Spleen (tissue), 7 donors: ENCODE results near the gene PNN.
"Not testable (repeated sequence)": the region's sequence is repeated elsewhere in the genome, so short reads cannot be mapped to it uniquely, and the experiment has no call there.

Experiments used
- CTCF ChIP-seq, 11 experiments: fragments of 200-600 bp in 7 of 11; fragments of 450-650 bp in 4 of 11; sonication (generic) in 4 of 11; IDR thresholded peaks in 8 of 11; conservative IDR thresholded peaks in 3 of 11; 1 replicate in 7 of 11; 2 replicates in 4 of 11; pipeline versions ENCODE4 v1.4.0 to v1.8.0; 2016 to 2021; ENCODE audit warnings: antibody characterized with exemption in 11 of 11, inconsistent platforms in 4 of 11, mild to moderate bottlenecking in 1 of 11
- POLR2AphosphoS5 ChIP-seq, 3 donors: sonication (generic); formaldehyde crosslinking; IDR thresholded peaks; one replicate each; pipeline ENCODE4 v1.5.1; 2017; ENCODE audit warnings: antibody characterized with exemption in 3 of 3
- donor health status: DM: no; HTN: no; CAD: no; lungs with moderate emphysema.
- donor health status: DM: no; HTN: no; CAD: no.
- donor health status: DM: no; HTN: no; CAD: no.

GRCh38 chr14:39141623-39142022 is 33.4 kb upstream of the PNN start:
- TF ChIP-seq CTCF (IDR thresholded peaks at IDR 0.05 in 8 of 11, conservative IDR thresholded peaks at IDR 0.05 in 3 of 11); POLR2AphosphoS5 (IDR thresholded peaks at IDR 0.05): not testable (repeated sequence)
